GM10266 (cell line): ENCODE data around the gene CHMP6.
"Not testable (repeated sequence)": the region's sequence is repeated elsewhere in the genome, so short reads cannot be mapped to it uniquely, and the experiment has no call there.

Source experiments
- DNase-seq: peaks from one replicate; pipeline ENCODE4 v3.0.0; 2012; ENCODE audit errors: extremely low spot score
- TF ChIP-seq, protein P1 (sequence below): IDR thresholded peaks from 2 replicates; pipeline ENCODE4 v1.5.1; 2012; ENCODE audit warnings: mild to moderate bottlenecking, low read depth; ENCODE audit not compliant: control insufficient read depth, insufficient read depth; ENCODE audit errors: missing control alignments

The CHMP6 gene

DNA sequence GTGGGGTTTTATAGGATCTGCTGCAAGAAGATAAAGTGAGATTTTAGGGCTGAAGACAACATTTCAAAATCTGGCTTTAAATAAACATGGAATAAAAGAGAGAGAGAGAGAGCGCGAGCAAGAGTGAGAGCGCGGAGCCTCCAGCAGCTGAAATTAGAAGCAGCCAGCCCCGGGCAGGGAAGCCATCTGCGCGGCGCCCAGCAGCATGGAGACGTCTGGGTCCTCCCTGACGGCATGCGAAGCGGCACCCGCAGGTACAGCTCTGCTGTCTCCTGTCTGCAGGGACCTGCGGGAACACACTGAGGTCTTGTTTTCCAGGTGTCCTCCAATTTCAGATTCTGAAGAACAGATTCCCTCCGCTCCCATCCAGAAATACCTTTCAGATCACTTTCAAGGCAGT lies 35.4 kb downstream of the CHMP6 start:
- DNase-seq: no peak
- TF ChIP-seq, protein P1, sequence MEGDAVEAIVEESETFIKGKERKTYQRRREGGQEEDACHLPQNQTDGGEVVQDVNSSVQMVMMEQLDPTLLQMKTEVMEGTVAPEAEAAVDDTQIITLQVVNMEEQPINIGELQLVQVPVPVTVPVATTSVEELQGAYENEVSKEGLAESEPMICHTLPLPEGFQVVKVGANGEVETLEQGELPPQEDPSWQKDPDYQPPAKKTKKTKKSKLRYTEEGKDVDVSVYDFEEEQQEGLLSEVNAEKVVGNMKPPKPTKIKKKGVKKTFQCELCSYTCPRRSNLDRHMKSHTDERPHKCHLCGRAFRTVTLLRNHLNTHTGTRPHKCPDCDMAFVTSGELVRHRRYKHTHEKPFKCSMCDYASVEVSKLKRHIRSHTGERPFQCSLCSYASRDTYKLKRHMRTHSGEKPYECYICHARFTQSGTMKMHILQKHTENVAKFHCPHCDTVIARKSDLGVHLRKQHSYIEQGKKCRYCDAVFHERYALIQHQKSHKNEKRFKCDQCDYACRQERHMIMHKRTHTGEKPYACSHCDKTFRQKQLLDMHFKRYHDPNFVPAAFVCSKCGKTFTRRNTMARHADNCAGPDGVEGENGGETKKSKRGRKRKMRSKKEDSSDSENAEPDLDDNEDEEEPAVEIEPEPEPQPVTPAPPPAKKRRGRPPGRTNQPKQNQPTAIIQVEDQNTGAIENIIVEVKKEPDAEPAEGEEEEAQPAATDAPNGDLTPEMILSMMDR: no peak

DNA sequence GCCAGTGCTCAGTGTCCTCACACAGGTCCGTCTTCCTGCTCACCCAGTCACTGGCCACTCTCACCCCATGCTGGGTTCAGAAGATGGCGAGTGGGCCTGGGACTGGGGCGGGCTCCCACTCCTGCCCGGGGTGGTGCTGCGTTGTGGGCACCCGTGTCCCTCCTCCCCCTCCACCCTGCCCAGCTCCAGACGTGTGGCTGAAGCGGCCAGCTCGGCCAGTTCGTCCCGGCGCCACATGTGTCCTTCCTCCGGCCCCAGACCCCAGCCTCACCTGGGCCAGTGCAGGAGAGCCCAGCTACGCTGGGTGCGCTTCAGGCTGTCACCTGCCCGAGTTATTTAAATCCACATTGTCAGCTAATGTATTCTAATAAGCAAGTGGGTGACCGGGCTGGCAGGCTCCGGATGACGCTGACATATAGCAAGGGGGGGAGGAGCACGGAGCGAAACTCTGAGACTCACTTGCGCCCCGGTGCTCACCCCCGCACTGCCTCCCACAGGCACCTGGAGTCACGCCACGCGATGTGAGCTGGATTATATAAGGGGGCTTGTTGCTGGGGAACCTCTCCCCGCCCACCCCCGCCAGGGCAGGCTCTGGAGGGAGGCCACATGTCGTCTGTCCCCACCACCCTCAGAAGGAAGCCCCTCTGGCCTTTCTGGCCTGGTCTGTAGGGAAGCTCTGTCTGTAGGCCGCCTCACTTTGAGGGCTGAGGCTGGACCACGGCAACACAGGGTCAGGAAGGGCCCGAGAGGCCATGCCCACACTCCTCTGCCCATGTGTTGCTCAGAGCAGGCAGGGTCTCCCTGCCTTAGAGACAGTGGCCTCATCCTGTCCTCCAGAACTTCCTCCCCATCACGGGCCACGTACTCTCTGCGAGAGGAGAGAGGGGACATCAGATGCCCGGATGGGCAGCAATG lies 36.2 kb downstream of the CHMP6 start:
- TF ChIP-seq, protein P1: no peak
- no peak for DNase-seq

DNA sequence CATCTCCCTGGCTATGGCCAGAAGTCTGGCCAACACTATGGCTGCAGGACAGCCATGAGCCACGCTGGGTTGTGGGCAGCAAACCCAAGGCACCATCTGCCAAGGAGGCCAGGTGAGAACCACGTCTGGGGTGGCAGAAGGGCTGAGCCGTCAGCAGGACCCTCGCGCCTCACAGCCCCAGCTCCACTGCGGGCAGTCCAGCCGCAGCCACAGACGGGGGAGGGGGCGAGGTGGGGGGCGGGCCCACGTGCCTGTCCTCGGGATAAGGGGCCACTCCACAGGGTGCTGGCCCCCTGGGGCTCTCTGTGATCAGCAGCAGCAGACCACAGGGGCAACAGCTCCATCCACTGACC lies 36.8 kb downstream of the CHMP6 start:
- TF ChIP-seq, protein P1: no peak
- DNase-seq: no peak

DNA sequence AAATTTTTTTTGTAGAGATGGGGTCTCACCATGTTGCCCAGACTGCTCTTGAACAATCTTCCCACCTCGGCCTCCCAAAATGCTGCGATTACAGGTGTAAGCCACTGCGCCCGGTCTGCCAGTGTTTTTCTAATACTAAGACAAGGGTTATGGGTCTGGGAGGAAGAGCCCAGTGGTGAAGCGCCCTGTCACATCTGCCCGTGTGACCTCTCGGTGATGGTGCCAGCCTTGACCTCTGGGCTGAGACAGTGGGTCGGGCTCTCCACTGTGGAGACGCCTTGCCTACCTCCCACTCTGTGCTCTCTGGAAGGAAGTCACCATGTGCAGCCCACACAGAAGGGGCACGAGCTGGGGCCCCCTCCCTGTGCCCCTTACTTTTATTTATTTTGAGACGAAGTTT lies 38.2 kb downstream of the CHMP6 start:
- TF ChIP-seq, protein P1: no peak
- DNase-seq: no peak

DNA sequence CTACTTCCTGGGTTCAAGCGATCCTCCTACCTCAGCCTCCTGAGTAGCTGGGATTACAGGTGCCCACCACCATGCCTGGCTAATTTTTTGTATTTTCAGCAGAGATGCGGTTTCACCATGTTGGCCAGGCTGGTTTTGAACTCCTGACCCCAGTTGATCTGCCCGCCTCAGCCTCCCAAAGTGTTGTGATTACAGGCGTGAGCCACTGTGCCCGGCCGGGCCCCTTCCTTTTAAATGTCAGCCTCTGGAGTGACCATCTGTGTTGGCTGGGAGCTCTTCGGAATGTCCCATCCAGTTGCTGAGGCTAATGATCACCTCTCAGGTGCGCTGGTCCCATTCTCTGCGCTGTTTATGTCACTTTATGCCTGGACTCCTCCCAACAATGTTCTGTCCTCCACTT lies 38.7 kb downstream of the CHMP6 start:
- not testable (repeated sequence) for DNase-seq

DNA sequence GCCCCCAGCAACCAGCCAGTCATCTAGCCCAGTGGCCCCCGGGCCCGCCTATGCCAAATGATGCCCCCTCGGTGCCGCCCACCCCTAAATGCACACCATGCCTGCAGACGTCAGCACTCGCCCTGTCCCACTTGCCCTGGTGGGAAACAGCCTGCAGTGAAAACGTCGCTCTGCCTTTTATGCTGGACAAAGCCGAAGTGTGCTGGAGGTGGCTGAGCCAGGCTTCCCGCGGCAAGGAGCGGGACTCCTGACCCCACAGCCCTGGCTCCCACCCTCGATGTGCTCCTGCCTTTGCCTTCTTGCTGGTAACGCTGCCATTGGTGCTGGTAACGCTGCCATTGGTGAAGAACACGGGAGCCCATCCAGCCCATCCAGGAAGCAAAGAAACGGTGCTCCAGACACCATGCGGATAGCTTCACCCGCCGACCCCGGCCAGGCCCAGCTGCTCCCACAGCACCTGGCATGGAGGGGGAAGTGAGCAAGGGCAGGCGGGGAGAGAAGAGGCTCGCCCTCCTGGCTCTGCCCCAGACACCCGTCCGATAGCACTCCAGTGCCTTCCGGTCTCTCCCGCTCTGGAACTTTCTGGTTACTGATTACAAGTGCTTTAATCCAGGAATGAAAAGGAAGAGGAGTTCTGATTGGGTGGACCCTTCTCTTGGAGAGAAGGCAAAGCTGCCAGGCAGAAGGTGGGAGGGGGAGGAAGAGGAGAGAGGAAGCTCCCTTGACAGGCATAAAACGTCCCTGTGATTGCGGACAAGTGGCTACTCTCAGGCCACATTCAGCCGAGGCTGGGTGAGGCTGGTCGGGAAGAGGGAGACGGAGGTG lies 39.3 kb downstream of the CHMP6 start:
- DNase-seq: no peak
- TF ChIP-seq, protein P1: no peak

DNA sequence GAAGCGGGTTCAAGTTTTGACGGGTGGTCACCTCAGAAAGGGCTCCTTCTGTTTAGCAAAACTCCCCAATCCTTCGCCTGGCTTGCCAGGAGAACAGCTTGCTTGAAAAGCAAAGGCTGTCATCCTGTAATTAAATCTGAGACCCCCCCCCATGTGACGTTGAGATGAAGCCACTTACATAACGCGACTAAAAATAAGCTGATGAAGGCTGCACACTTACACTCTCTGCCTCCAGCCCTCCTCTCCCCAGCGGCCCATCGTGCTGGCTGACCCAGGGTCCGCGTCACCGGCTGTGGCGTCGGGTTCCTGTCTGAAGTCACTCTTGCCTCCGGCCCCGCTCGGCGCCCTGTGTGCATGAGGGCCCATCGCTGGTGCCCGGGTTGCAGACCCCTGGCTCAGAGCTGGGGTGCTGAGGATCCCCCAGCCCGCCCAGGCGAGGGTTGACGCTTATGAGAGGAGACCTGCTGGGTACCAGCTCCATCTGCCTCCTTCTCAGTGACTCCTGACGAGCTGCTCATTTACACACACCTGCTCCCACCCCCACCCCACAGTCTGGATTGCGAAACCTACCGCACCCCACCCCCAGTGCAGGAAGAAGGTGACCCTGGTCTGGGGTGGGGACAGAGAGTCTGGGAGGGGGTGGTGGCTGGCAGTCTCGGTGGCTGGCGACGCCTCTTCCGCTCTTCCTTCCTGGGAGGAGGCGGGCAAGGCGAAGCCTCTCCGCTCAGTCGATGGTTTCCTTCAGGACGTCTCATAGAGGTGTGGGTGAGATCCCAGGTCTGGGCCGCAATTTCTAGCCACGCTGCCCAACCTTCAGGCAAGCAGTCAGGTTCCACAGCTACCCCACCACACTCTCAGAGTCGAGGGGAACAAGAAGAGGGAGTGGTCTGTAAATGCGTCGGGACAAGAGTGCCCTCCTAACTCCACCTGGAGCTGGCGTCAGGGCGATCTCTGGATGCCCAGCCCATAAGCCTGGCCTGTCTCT lies 40.2 kb downstream of the CHMP6 start:
- no peak for DNase-seq
- TF ChIP-seq, protein P1: no peak
